ENCODE measurements around the gene ARHGAP19. TPM values are rescaled to one million over a fixed set of nuclear protein-coding genes. Genes with fewer than 3 reads are reported as not detected.

Gene ARHGAP19
- total and polyA plus RNA-seq, 9 of the 15 experiments (the other 6 are each of a cell fraction or from before 2014, with no cell fraction given): 14.8 to 49.5 (median 26.8) TPM

GRCh38 chr10:97321032-97321803, 28.8 kb upstream of the ARHGAP19 start:
- peak overlapping the region in 1 of 2 experiments; percentile 26; a peak in 1 of 4 replicates for H3K9ac ChIP-seq (ENCODE audit: insufficient read depth in 1 of 2, low read depth in 2 of 2, low read length in 2 of 2)
- no peak overlapping the region for H2AFZ ChIP-seq (ENCODE audit: low read depth, low read length)
- no peak overlapping the region for H3K27ac ChIP-seq (ENCODE audit: extremely low read depth, low read depth, low read length)
- no peak for DNase-seq (ENCODE audit: extremely low read depth in 1 of 4, low spot score in 3 of 4)
- no peaks in the 10 kb centered on the region for H3K27me3 ChIP-seq (ENCODE audit: control insufficient read depth in 2 of 2, insufficient read depth in 2 of 2, low read length in 2 of 2)
- H3K9me1 ChIP-seq (ENCODE audit: control insufficient read depth, insufficient read depth, low read length): no peaks in the 10 kb centered on the region
- 36% methylated on average over 5 of the region's 38 CpGs for WGBS (ENCODE audit: insufficient coverage, low coverage, missing lambda C conversion rate)
- H3K36me3 ChIP-seq (ENCODE audit: control insufficient read depth, insufficient read depth, low read length): no peaks in the 10 kb centered on the region
- BruUV-seq (replicated peaks): no TSS peak
- ChIA-PET CTCF (ENCODE audit: low intra/inter-chr PET ratio) (no interaction called here), POLR2A (interaction anchor here (0.6 to 1.4 kb wide), 6 partner anchors 10 to 896 kb away, joined by 3 to 4 read pairs (median 3); no protein-coding TSS in a partner anchor)
- 0 out of 2 replicates have a peak overlapping the region, but pooled peaks have one; percentile 7 for H3K4me2 ChIP-seq (ENCODE audit: insufficient read depth, low read length)
- no peak for ATAC-seq
- H3K4me1 ChIP-seq (replicated peaks in 1 of 2; ENCODE audit: control insufficient read depth in 2 of 2, insufficient read depth in 2 of 2, low read length in 2 of 2): peaks cover 7 to 25% of the 10 kb centered on the region in 2 experiments
- no peak overlapping the region for H3K4me3 ChIP-seq
- no peaks in the 10 kb centered on the region for H3K9me3 ChIP-seq (replicated peaks; ENCODE audit: control insufficient read depth, insufficient read depth, low read depth, low read length)
- intact Hi-C loops (cut with micrococcal nuclease): no loop called here
- in situ Hi-C loops (cut with MboI): no loop called here
- TF ChIP-seq RBFOX2 (IDR thresholded peaks at IDR 0.05; ENCODE audit: low read depth, low read length) (0 out of 2 replicates have a peak, but pooled peaks have one; percentile 29), POLR2G (IDR thresholded peaks at IDR 0.05; ENCODE audit: low read depth, low read length) (0 out of 2 replicates have a peak, but pooled peaks have one; percentile 30), ZBTB33 (CRISPR knock-in tag; IDR thresholded peaks at IDR 0.05) (peak; percentile 86), PTTG1 (tag; IDR thresholded peaks at IDR 0.05; ENCODE audit: low read depth) (no peak)
- no peak for FAIRE-seq
- no peaks in the 10 kb centered on the region for H4K20me1 ChIP-seq (replicated peaks; ENCODE audit: control insufficient read depth, insufficient read depth, low read length)
- H3K79me2 ChIP-seq (ENCODE audit: control insufficient read depth, insufficient read depth, low read length): peaks cover 9% of the 10 kb centered on the region; the same call in 1 of the 3 replicates

Measured in K562 (cell line).